ENCODE data around the gene KRTAP9-1.
"Not testable (repeated sequence)": the region's sequence is repeated elsewhere in the genome, so short reads cannot be mapped to it uniquely, and the experiment has no call there.

KRTAP9-1 gene

GRCh38 chr17:41178843-41179616 lies 10.7 kb upstream of the KRTAP9-1 start:
- no peak for DNase-seq (ENCODE audit: low read depth)

GRCh38 chr17:41184480-41184961 lies 5.2 kb upstream of the KRTAP9-1 start, which contains the start of gene KRTAP4-1:
KRTAP4-1 (minus strand) TSS chr17:41184911; CDS start chr17:41184854, 57 bp downstream.
- DNase-seq (ENCODE audit: low read depth), result no peak

- no peak for DNase-seq (ENCODE audit: low read depth)
Observed at GRCh38 chr17:41185001-41185400, 4.7 kb upstream of the KRTAP9-1 start.

GRCh38 chr17:41186872-41187271 lies 2.8 kb upstream of the KRTAP9-1 start:
- no peak for DNase-seq (ENCODE audit: low read depth)

- DNase-seq (ENCODE audit: low read depth), result no peak
Observed at GRCh38 chr17:41190328-41190727, 641 bp downstream of the KRTAP9-1 start.

GRCh38 chr17:41196068-41196467 lies 6.4 kb downstream of the KRTAP9-1 start:
- DNase-seq (ENCODE audit: low read depth), result no peak

GRCh38 chr17:41199421-41200078 lies 9.9 kb downstream of the KRTAP9-1 start:
- no peak for DNase-seq (ENCODE audit: low read depth)

GRCh38 chr17:41211845-41212466 lies 22.3 kb downstream of the KRTAP9-1 start:
- DNase-seq (ENCODE audit: low read depth), result no peak

- no peak for DNase-seq (ENCODE audit: low read depth)
Observed at GRCh38 chr17:41212524-41213169, 23.0 kb downstream of the KRTAP9-1 start.

- no peak for DNase-seq (ENCODE audit: low read depth)
Observed at GRCh38 chr17:41215681-41216080, 26.0 kb downstream of the KRTAP9-1 start.

- DNase-seq (ENCODE audit: low read depth), result no peak
Observed at GRCh38 chr17:41223821-41224220, 34.1 kb downstream of the KRTAP9-1 start.

GRCh38 chr17:41226051-41226450 lies 36.4 kb downstream of the KRTAP9-1 start:
- no peak for DNase-seq (ENCODE audit: low read depth)

- not testable (repeated sequence) for DNase-seq (ENCODE audit: low read depth)
Observed at GRCh38 chr17:41226598-41227095, 37.0 kb downstream of the KRTAP9-1 start, which contains the start of gene KRTAP9-2. KRTAP9-2 (plus strand) TSS chr17:41226648; CDS start chr17:41226655, 7 bp downstream.

- no peak for DNase-seq (ENCODE audit: low read depth)
Observed at GRCh38 chr17:41230094-41230493, 40.4 kb downstream of the KRTAP9-1 start.

- no peak for DNase-seq (ENCODE audit: low read depth)
Observed at GRCh38 chr17:41231731-41232130, 42.0 kb downstream of the KRTAP9-1 start.

GRCh38 chr17:41232399-41233105 lies 42.9 kb downstream of the KRTAP9-1 start, which contains the start of gene KRTAP9-3:
KRTAP9-3 (plus strand) TSS chr17:41232449; CDS start chr17:41232502, 53 bp downstream.
- not testable (repeated sequence) for DNase-seq (ENCODE audit: low read depth)

- DNase-seq (ENCODE audit: low read depth), result not testable (repeated sequence)
Observed at GRCh38 chr17:41237116-41237515, 47.4 kb downstream of the KRTAP9-1 start.

GRCh38 chr17:41237949-41238437 lies 48.3 kb downstream of the KRTAP9-1 start, which contains the start of gene KRTAP9-8:
KRTAP9-8 (plus strand) TSS chr17:41237999; CDS start chr17:41238052, 53 bp downstream.
- DNase-seq (ENCODE audit: low read depth), result not testable (repeated sequence)
